GM12878 (cell line): ENCODE data around the gene ARHGEF26. TPM values are rescaled to one million over a fixed set of nuclear protein-coding genes. Genes with fewer than 3 reads are reported as not detected.

Source experiments
- ATAC-seq: fragments of 200-7000 bp; cut with Tn5 transposase; 3 replicates; pipeline ENCODE4 v1.9.1; 2020; ENCODE audit warnings: mild to moderate bottlenecking, moderate library complexity
- BruUV-seq: library from RNA; stranded (reverse); fragments of 400-500 nt; replicated peaks from 2 replicates; lab custom pipeline; 2021; lab: Mats Ljungman, UMichigan
- CTCF ChIA-PET: fragments of 300-600 bp; sonication (Branson Sonifier 250); formaldehyde crosslinking; extraction: SDS; loops from one replicate; lab custom pipeline; 2021; ENCODE audit warnings: inconsistent platforms; lab: Yijun Ruan, JAX
- POLR2A ChIA-PET: fragments of 350-600 bp; formaldehyde crosslinking; extraction: SDS; loops from one replicate; lab custom pipeline; 2021; ENCODE audit warnings: inconsistent platforms; lab: Charles Lee
- RAD21 ChIA-PET: fragments of 300-600 bp; sonication (Branson Sonifier 250); formaldehyde crosslinking; loops from one replicate; lab custom pipeline; 2023; ENCODE audit warnings: antibody characterized with exemption; ENCODE audit not compliant: unreplicated experiment; lab: Charles Lee
- SMC1A ChIA-PET: fragments of 300-600 bp; sonication (Branson Sonifier 250); formaldehyde crosslinking; loops from one replicate; lab custom pipeline; 2023; ENCODE audit not compliant: unreplicated experiment, uncharacterized antibody; lab: Charles Lee
- DNase-seq: peaks from one replicate; pipeline ENCODE4 v3.0.0-alpha.2; 2011; ENCODE audit warnings: low read depth, low spot score
- FAIRE-seq: peaks from 3 replicates; lab custom pipeline; 2011; peaks lifted over from hg19 to GRCh38; lab: Jason Lieb, UNC
- H2AFZ ChIP-seq: 2 replicates; pipeline ENCODE4 v1.6.0; 2011; ENCODE audit warnings: low read depth, low read length, control low read depth; ENCODE audit not compliant: control insufficient read depth
- H3K27ac ChIP-seq: 2 replicates; pipeline ENCODE4 v1.5.1; 2011; ENCODE audit warnings: control low read depth; ENCODE audit not compliant: control insufficient read depth, insufficient read depth
- H3K27me3 ChIP-seq, 2 experiments: replicated peaks in 1 of 2; 2 replicates each; pipeline versions ENCODE4 v1.6.0 to v1.6.1; 2011; ENCODE audit warnings: low read length in 1 of 2; ENCODE audit not compliant: control insufficient read depth in 2 of 2, insufficient read depth in 2 of 2
- H3K36me3 ChIP-seq, 2 experiments: 2 replicates each; pipeline ENCODE4 v1.5.1; 2011; ENCODE audit warnings: low read length in 1 of 2; ENCODE audit not compliant: control insufficient read depth in 2 of 2, insufficient read depth in 2 of 2
- H3K4me1 ChIP-seq: 2 replicates; pipeline ENCODE4 v1.6.1; 2011; ENCODE audit warnings: mild to moderate bottlenecking, low read length, moderate library complexity, mixed read lengths; ENCODE audit not compliant: control insufficient read depth, insufficient read depth
- H3K4me2 ChIP-seq: 2 replicates; pipeline ENCODE4 v1.6.0; 2011; ENCODE audit warnings: control low read depth; ENCODE audit not compliant: control insufficient read depth, insufficient read depth
- H3K4me3 ChIP-seq: fragments of 200-600 bp; sonication (generic); 2 replicates; pipeline ENCODE4 v1.5.1; 2016
- H3K79me2 ChIP-seq: 2 replicates; pipeline ENCODE4 v1.6.0; 2011; ENCODE audit warnings: low read length; ENCODE audit not compliant: control insufficient read depth, insufficient read depth
- H3K9ac ChIP-seq: 2 replicates; pipeline ENCODE4 v1.8.0; 2011; ENCODE audit warnings: low read length, control low read depth, mixed read lengths; ENCODE audit not compliant: control insufficient read depth, insufficient read depth
- H3K9me3 ChIP-seq: replicated peaks from 3 replicates; pipeline ENCODE4 v1.5.1; 2011; ENCODE audit warnings: mild to moderate bottlenecking, low read length; ENCODE audit not compliant: control insufficient read depth, insufficient read depth
- H4K20me1 ChIP-seq: 2 replicates; pipeline ENCODE4 v1.6.0; 2011; ENCODE audit not compliant: control insufficient read depth, insufficient read depth
- IRF3 ChIP-seq: fragments of 450-650 bp; IDR thresholded peaks from 2 replicates; pipeline ENCODE4 v1.6.1; 2014; ENCODE audit warnings: mild to moderate bottlenecking
- RCOR1 ChIP-seq: conservative IDR thresholded peaks from 2 replicates; pipeline ENCODE4 v1.6.1; 2012; ENCODE audit warnings: low read depth, low read length, improper control_type of control experiment
- SMC3 ChIP-seq: IDR thresholded peaks from 2 replicates; pipeline ENCODE4 v1.6.1; 2011; ENCODE audit warnings: low read length, improper control_type of control experiment, borderline replicate concordance
- ZBTB40 ChIP-seq: fragments of 450-650 bp; IDR thresholded peaks from 2 replicates; pipeline ENCODE4 v1.6.1; 2016; ENCODE audit warnings: mild to moderate bottlenecking, moderate library complexity, borderline replicate concordance
- WGBS: methylation state at CpG from one replicate; pipeline ENCODE4 v1.1.6; 2016; ENCODE audit warnings: low lambda C conversion rate; ENCODE audit not compliant: insufficient replicate concordance, insufficient coverage; ENCODE audit errors: missing lambda C conversion rate; 5-methylcytosine and 5-hydroxymethylcytosine counted together
- in situ Hi-C: fragments of 300-500 bp; cut with MboI; formaldehyde crosslinking; loops from 9 replicates; pipeline ENCODE4 v1.14.3; 2018; ENCODE audit warnings: mixed read lengths
- intact Hi-C: fragments of 100-400 bp; cut with micrococcal nuclease; formaldehyde crosslinking; loops from one replicate; pipeline ENCODE4 v1.14.2; 2022; ENCODE audit not compliant: unreplicated experiment
- polyA plus RNA-seq, 11 experiments: library from polyadenylated mRNA; depleted of rRNA in 4 of 11; unstranded in 6 of 11; stranded (reverse) in 5 of 11; fragments of >200 nt; fragmentation: Nextera tagmentation in 4 of 11; fragmentation: Illumina TruSeq in 1 of 11; extraction: Ambion mirVana in 4 of 11; extraction: Trizol in 1 of 11; gene quantifications; 1 replicate in 1 of 11; 2 replicates in 10 of 11; pipeline versions ENCODE4 v1.2.1 to v1.2.3, GENCODE V29; 2011 to 2016; ENCODE audit warnings: inconsistent platforms in 2 of 11, missing spikeins in 2 of 11, low read depth in 1 of 11
- total RNA-seq, 4 experiments: library from RNA; depleted of rRNA in 3 of 4; stranded (reverse); fragments of >200 nt in 3 of 4; fragmentation: Illumina TruSeq in 1 of 4; extraction: Trizol in 1 of 4; gene quantifications; 2 replicates each; pipeline versions ENCODE4 v1.2.1 to v1.2.3, GENCODE V29; 2013 to 2021
- TF ChIP-seq, protein P1 (sequence below): fragments of 450-650 bp; formaldehyde crosslinking; IDR thresholded peaks from 2 replicates; pipeline ENCODE4 v1.4.0; 2022; ENCODE audit warnings: mild to moderate bottlenecking, moderate library complexity

The ARHGEF26 gene
- total and polyA plus RNA-seq, 10 of the 15 experiments (the other 5 are each of a cell fraction or from before 2014, with no cell fraction given), result 0.02 to 0.47 (median 0.05) TPM; not detected in 1

DNA sequence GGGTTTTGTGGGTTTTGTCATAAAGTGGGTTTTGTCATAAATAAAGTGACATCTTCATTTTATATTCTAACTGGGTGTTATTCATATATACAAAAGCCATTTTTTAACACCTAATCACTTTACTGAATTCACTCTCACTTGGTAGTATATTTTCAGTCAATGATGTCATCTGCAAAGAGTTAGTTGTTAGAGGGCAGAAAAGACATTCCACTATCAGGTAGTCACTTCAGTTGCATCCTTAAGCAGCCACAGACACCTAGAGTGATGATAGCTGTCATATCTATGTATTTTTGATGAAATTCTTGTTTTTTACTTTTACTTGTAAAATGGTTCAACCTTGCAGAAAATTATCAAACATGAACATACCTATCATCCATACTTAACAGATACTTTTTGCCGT lies 114.1 kb downstream of the ARHGEF26 start:
- intact Hi-C loops (no loop called here), in situ Hi-C loops (no loop called here)
- no peak for ATAC-seq
- Histone ChIP-seq H3K4me2 (no peak overlapping the region), H3K9me3 (no peaks in the 10 kb centered on the region), H3K4me3 (no peak overlapping the region), H3K9ac (no peak overlapping the region), H3K36me3 (no peaks in the 10 kb centered on the region), H3K27ac (no peak overlapping the region), H3K79me2 (no peaks in the 10 kb centered on the region), H3K27me3 (no peaks in the 10 kb centered on the region), H2AFZ (no peak overlapping the region), H4K20me1 (no peaks in the 10 kb centered on the region), H3K4me1 (no peaks in the 10 kb centered on the region)
- ChIA-PET CTCF (interaction anchor here (1.7 kb wide), 1 partner anchor 17 kb away, joined by 5 read pairs; no protein-coding TSS in a partner anchor), SMC1A (no interaction called here), RAD21 (no interaction called here), POLR2A (no interaction called here)
- no peak for FAIRE-seq
- no TSS peak for BruUV-seq
- TF ChIP-seq RCOR1, result no peak
- TF ChIP-seq, protein P1, sequence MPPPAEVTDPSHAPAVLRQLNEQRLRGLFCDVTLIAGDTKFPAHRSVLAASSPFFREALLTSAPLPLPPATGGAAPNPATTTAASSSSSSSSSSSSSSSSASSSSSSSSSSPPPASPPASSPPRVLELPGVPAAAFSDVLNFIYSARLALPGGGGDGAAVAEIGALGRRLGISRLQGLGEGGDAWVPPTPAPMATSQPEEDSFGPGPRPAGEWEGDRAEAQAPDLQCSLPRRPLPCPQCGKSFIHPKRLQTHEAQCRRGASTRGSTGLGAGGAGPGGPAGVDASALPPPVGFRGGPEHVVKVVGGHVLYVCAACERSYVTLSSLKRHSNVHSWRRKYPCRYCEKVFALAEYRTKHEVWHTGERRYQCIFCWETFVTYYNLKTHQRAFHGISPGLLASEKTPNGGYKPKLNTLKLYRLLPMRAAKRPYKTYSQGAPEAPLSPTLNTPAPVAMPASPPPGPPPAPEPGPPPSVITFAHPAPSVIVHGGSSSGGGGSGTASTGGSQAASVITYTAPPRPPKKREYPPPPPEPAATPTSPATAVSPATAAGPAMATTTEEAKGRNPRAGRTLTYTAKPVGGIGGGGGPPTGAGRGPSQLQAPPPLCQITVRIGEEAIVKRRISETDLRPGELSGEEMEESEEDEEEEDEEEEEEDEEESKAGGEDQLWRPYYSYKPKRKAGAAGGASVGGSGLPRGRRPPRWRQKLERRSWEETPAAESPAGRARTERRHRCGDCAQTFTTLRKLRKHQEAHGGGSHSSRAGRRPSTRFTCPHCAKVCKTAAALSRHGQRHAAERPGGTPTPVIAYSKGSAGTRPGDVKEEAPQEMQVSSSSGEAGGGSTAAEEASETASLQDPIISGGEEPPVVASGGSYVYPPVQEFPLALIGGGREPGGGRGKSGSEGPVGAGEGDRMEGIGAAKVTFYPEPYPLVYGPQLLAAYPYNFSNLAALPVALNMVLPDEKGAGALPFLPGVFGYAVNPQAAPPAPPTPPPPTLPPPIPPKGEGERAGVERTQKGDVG (CRISPR knock-in tag), result no peak
- no peak for TF ChIP-seq IRF3
- TF ChIP-seq ZBTB40, result no peak
- TF ChIP-seq SMC3, result no peak
- 95% methylated on average over 1 of the region's 1 CpG for WGBS
- no peak for DNase-seq
